HG03521 (cell line): ENCODE measurements around the gene TJP1.
"Not testable (repeated sequence)": the region's sequence is repeated elsewhere in the genome, so short reads cannot be mapped to it uniquely, and the experiment has no call there.

Experiments
- ATAC-seq: cut with Tn5 transposase; IDR thresholded peaks from one replicate; pipeline ENCODE4 v1.9.1; 2021; ENCODE audit warnings: mild to moderate bottlenecking, moderate library complexity; ENCODE audit not compliant: unreplicated experiment

TJP1 gene

DNA sequence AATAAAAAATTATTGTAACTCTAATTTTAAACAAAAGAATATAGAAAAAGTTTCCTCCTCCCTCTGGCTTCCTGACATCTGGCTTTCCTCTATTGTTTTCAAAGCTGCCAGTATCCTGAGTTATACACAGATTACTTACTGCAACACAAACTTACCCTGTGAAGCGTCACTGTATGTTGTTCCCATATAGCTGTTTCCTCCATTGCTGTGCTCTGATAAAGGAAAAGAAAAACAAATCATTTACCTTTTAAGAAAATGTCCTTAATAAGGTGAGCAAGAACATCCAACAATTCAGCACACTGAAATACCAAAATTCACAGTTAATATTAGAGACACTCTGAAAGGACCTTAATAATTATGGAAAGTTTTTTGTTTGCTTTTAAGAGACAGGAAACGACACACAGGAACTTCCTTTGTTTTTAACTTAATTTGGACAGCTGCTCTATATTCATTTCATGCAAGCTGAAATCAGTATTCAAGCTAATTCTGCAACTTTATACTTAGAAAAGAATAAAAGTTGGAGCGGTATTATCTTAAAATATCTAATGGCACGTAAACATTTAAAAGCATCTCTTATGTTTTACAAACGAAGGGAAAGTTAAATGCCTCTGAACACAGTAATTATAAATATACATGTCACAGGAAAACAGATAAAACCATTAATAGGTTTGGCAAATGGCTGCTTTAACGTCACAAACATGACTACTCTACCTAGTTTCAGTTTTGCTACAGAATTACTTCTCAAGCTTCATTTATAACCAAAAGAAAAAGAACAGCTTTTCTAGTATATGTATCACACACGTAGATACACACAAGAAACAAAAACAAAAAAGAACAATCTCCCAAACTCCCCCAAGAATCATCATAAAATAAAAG is 21.5 kb downstream of the TJP1 start:
- ATAC-seq: no peak

GRCh38 chr15:29799859-29800258 is 22.4 kb downstream of the TJP1 start:
- ATAC-seq: no peak

GRCh38 chr15:29795610-29796009 is 26.7 kb downstream of the TJP1 start:
- ATAC-seq: no peak

- ATAC-seq: no peak
Measured at GRCh38 chr15:29792426-29793159, 29.7 kb downstream of the TJP1 start.

DNA sequence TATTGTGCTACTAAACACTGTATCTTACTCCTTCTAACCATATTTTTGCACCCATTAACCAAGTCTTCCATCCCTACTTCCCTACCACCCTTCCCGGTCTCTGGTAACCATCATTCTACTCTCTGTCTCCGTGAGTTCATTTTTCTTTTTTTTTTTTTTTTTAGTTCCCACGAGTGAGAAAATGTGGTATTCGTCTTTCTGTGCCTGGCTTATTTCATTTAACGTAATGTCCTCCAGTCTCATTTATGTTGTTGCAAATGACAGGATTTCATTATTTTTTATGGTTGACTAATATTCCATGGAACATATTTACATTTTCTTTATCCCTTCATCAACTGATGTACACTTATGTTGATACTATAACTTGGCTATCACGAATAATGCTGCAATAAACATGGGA is 31.7 kb downstream of the TJP1 start:
- no peak for ATAC-seq

- ATAC-seq: no peak
Measured at GRCh38 chr15:29789871-29790270, 32.4 kb downstream of the TJP1 start.

GRCh38 chr15:29788433-29789034 is 33.7 kb downstream of the TJP1 start:
- no peak for ATAC-seq

- ATAC-seq: no peak
Measured at GRCh38 chr15:29787767-29788166, 34.5 kb downstream of the TJP1 start.

DNA sequence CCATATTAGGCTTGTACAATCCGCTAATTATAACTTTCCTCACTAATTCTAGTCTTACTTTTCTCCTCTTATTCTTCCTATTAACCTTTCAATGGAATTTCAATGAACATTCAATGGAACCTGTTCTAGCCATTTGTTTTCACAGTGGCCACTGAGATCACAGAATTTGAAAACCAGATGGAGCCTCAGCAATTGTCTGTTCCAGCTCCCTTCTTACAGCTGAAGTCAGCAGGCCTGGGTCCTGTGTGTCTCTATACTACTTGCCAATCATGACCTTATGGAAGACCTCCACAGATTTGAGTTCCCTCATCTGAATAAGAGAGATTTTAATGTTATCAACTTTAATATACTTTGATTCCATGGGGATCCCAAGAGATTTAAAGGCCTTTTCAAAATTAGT is 36.6 kb downstream of the TJP1 start:
- no peak for ATAC-seq

- ATAC-seq: no peak
Measured at GRCh38 chr15:29785136-29785535, 37.1 kb downstream of the TJP1 start.

DNA sequence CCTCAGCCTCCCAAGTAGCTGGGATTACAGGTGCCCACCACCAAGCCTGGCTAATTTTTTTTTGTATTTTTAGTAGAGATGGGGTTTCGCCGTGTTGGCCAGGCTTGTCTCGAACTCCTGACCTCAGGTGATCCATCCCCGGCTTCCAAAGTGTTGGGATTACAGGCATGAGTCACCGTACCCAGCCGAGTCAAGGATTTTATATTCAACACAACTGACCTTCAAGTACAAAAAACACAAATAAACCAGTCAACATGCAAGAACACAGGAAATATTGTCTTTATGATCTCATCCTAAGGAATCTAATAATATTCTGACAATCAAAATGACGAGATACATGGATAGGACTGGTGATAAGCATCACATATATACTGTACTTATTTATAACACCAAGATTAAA is 37.9 kb downstream of the TJP1 start:
- ATAC-seq: no peak

DNA sequence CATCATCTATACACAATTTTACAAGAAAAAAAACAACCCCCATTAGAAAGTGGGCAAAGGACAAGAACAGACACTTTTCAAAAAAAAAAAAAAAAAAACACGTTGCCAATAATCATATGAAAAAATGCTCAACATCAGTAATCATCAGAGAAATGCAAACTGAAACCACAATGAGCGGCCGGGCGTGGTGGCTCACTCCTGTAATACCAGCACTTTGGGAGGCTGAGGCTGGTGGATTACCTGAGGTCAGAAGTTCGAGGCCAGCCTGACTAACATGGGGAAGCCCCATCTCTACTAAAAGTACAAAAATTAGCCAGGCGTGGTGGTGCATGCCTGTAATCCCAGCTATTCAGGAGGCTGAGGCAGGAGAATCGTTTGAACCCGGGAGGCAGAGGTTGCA is 39.5 kb downstream of the TJP1 start:
- ATAC-seq: not testable (repeated sequence)

DNA sequence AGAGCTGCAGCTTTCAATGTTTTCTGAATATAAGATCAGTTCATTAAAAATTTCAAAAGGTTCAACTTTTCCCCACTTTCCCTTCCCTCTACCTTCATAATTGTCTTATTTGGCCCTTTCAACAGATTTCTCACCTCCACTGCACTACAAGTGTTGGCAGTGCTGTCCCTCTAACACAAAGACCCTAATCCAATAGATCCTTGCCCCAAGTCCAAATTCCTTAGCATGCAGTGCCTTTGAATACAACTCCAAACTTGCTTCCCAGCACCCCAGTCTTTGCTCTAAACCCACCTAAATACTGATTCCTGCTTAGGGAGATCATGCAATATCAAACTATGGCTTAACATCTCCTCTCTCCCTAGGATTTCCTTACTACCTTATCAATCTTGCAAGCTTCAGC is 43.9 kb downstream of the TJP1 start:
- no peak for ATAC-seq

DNA sequence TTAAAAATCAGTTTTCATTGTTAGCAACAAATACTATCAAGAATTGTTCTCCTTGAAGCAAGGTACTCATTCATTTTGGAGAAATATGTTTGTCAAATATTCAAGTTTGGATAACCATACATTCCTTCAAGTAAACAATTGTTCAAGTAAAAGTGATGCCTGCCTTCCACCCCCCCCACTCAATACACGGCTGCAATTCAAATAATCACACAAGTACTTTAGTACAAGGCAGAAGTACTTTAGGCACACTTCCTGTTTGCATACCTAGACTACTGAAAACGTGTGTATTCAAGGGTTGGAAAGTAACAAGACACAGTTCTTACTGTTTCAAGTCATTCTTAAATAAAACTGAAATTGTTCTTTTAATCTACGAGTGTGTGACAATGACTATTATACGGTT is 45.4 kb downstream of the TJP1 start:
- ATAC-seq: no peak

- ATAC-seq: no peak
Measured at GRCh38 chr15:29774900-29775299, 47.4 kb downstream of the TJP1 start.

DNA sequence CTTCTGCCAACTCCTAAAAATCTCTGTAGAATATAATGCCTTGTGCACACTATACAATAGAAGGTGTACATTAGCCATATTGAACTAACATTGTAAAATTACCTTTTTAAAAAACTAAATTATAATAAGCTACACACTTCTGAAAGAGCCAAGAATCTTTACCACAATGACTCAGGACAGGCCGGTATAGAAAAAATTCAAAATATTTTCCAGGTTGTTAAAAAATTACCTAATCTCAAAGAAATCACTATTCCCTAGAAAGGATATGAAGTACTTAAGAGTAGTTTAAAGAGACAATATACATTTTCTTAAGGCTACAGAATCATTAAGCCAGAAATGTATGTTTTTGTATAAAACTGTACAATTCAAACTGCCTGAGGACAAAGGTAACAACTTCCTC is 48.5 kb downstream of the TJP1 start:
- no peak for ATAC-seq

DNA sequence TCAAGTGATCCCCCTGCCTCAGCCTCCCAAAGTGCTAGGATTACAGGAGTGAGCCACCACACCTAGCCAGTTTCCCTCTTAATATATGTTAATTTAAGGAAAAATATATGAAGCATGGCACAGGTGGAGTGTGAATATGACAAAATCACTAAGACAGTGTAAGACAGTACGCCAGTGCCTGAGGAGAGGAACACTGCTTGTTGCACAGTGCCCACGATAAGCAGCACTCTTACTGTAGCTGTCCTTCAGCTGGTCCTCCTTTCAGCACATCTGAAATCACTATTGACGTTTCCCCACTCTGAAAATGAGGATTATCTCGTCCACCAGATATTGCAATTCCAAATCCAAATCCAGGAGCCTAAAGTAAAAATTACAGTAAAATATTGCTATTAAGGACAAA is 49.3 kb downstream of the TJP1 start:
- no peak for ATAC-seq

DNA sequence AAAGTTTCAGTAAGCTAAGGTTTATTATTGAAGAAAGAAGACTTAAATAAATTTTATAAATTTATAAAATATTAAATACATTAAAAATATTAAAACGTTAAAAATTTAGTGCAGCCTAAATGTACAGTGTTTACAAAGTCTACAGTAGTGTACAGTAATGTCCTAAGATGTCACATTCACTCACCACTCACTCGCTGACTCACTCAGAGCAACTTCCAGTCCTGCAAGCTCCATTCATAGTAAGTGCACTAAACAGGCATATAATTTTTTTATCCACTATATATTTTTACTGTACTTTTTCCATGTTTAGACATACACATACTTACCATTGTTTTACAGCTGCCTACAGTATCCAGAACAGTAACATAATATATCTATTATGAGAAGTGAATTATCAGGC is 51.5 kb downstream of the TJP1 start:
- ATAC-seq: no peak

DNA sequence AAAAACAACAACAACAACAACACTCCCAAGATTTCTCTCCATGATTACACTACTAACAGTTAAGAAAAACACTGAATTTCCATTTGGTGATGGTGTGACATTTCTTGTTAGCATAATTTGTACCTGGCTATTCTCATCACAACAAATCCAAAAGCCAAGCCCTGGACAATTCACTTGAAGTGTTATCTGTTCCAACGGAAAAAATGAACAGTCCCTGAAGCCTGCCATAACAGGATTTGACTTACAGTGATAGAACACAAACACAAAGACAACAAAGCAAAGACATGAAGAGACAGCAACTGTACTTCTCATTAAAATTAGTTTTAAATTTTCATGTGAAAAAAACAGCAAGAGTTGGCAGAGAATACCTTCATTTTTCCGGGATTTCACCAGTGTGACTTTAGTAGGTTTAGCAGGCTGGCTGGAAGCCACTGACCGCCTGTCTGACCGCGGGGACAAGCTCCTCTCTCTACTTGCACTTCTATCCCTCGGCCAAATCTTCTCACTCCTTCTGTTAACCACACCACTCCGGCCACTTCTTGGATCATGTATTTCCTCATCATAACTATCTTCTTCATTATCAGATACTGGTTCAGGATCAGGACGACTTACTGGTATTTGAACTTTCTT is 56.3 kb downstream of the TJP1 start:
- ATAC-seq: no peak

DNA sequence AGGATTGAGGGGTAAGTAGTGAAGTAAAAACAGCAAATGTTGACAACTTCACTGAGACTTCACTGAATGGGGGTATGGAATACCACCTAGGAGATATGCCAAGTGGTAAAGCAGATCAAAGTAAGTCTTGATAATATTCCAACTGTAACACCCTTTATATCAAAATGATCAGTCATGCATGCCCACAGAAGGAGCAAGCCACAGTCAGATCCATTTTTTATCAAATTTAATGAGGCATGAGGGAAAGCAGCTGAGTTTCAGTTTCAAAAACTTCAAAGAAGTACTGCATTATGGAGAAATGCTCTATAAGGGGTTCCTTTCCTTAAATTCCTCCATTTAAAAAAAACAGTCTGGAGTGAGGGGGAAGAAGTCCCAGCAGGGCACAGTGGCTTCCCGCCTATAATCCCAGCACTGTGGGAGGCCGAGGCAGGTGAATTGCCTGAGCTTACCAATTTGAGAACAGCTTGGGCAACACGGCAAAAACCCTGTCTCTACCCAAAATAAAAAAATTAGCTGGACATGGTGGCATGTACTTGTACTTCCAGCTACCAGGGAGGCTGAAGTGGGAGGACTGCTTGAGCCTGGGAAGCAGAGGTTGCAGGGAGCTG is 56.9 kb downstream of the TJP1 start:
- no peak for ATAC-seq

GRCh38 chr15:29759596-29759995 is 62.7 kb downstream of the TJP1 start:
- no peak for ATAC-seq
